HG03521 (cell line): ENCODE results near the gene MVK.
"Not testable (repeated sequence)": the region's sequence is repeated elsewhere in the genome, so short reads cannot be mapped to it uniquely, and the experiment has no call there.

ENCODE experiments used
- ATAC-seq: cut with Tn5 transposase; IDR thresholded peaks from one replicate; pipeline ENCODE4 v1.9.1; 2021; ENCODE audit warnings: mild to moderate bottlenecking, moderate library complexity; ENCODE audit not compliant: unreplicated experiment

MVK gene

GRCh38 chr12:109588461-109589239, 15.1 kb downstream of the MVK start:
- no peak for ATAC-seq

- ATAC-seq, result no peak
These were observed 15.6 kb downstream of the MVK start for GRCh38 chr12:109589240-109589590.

- no peak for ATAC-seq
These were observed 16.2 kb downstream of the MVK start for GRCh38 chr12:109589691-109590245.

- ATAC-seq, result no peak
These were observed 17.0 kb downstream of the MVK start for GRCh38 chr12:109590566-109590965.

- no peak for ATAC-seq
These were observed 17.4 kb downstream of the MVK start for GRCh38 chr12:109591041-109591440.

- no peak for ATAC-seq
These were observed 18.8 kb downstream of the MVK start for GRCh38 chr12:109592195-109592904.

- ATAC-seq, result no peak
These were observed 19.3 kb downstream of the MVK start for GRCh38 chr12:109592905-109593272.

- ATAC-seq, result no peak
These were observed 21.1 kb downstream of the MVK start for GRCh38 chr12:109594556-109595317.

GRCh38 chr12:109595321-109595902, 21.8 kb downstream of the MVK start:
- ATAC-seq, result no peak

- ATAC-seq, result no peak
These were observed 23.0 kb downstream of the MVK start for GRCh38 chr12:109596418-109597244.

- ATAC-seq, result no peak
These were observed 23.8 kb downstream of the MVK start for GRCh38 chr12:109597414-109597794.

GRCh38 chr12:109597795-109598427, 24.3 kb downstream of the MVK start:
- ATAC-seq, result no peak

GRCh38 chr12:109598428-109598854, 24.8 kb downstream of the MVK start:
- no peak for ATAC-seq

GRCh38 chr12:109599087-109599486, 25.5 kb downstream of the MVK start:
- ATAC-seq, result no peak

- ATAC-seq, result no peak
These were observed 26.9 kb downstream of the MVK start for GRCh38 chr12:109600481-109600880.

- ATAC-seq, result no peak
These were observed 27.4 kb downstream of the MVK start for GRCh38 chr12:109600995-109601394.

- no peak for ATAC-seq
These were observed 28.0 kb downstream of the MVK start for GRCh38 chr12:109601557-109601956.

GRCh38 chr12:109602132-109602531, 28.5 kb downstream of the MVK start:
- ATAC-seq, result not testable (repeated sequence)

GRCh38 chr12:109604132-109604585, 30.6 kb downstream of the MVK start:
- ATAC-seq, result no peak

- ATAC-seq, result no peak
These were observed 31.4 kb downstream of the MVK start for GRCh38 chr12:109605016-109605415.
